ENCODE measurements around the gene RMND5A. TPM values are rescaled to one million over a fixed set of nuclear protein-coding genes. Genes with fewer than 3 reads are reported as not detected.

The RMND5A gene
- polyA plus RNA-seq, 1 experiment: 10.8 TPM

GRCh38 chr2:86791573-86791972, 71.5 kb downstream of the RMND5A start:
- DNase-seq (ENCODE audit: low read depth): no peak
- H3K27me3 ChIP-seq (ENCODE audit: control insufficient read depth, insufficient read depth, low read length): peaks cover 44% of the 10 kb centered on the region
- H3K4me3 ChIP-seq (ENCODE audit: low read depth, low read length): no peak overlapping the region
- CTCF ChIA-PET: interaction anchor here (1.8 kb wide), 1 partner anchor 17 kb away, joined by 7 read pairs; no protein-coding TSS in a partner anchor
- POLR2A ChIA-PET: no interaction called here
- H3K36me3 ChIP-seq (ENCODE audit: control insufficient read depth, insufficient read depth, low read length): no peaks in the 10 kb centered on the region
- no peak for TF ChIP-seq CTCF (IDR thresholded peaks at IDR 0.05; ENCODE audit: insufficient read depth, low read depth, low read length)

GRCh38 chr2:86793752-86794151, 73.7 kb downstream of the RMND5A start:
- Histone ChIP-seq H3K36me3 (ENCODE audit: control insufficient read depth, insufficient read depth, low read length) (no peaks in the 10 kb centered on the region), H3K27me3 (ENCODE audit: control insufficient read depth, insufficient read depth, low read length) (peaks cover 34% of the 10 kb centered on the region), H3K4me3 (ENCODE audit: low read depth, low read length) (no peak overlapping the region)
- CTCF ChIA-PET: interaction anchor here (1.4 kb wide), 1 partner anchor 12 kb away, joined by 4 read pairs; no protein-coding TSS in a partner anchor
- POLR2A ChIA-PET: no interaction called here
- DNase-seq (ENCODE audit: low read depth): no peak
- no peak for TF ChIP-seq CTCF (IDR thresholded peaks at IDR 0.05; ENCODE audit: insufficient read depth, low read depth, low read length)

- no peak for TF ChIP-seq CTCF (IDR thresholded peaks at IDR 0.05; ENCODE audit: insufficient read depth, low read depth, low read length)
- DNase-seq (ENCODE audit: low read depth): no peak
- Histone ChIP-seq H3K4me3 (ENCODE audit: low read depth, low read length) (no peak overlapping the region), H3K27me3 (ENCODE audit: control insufficient read depth, insufficient read depth, low read length) (peaks cover 26% of the 10 kb centered on the region), H3K36me3 (ENCODE audit: control insufficient read depth, insufficient read depth, low read length) (no peaks in the 10 kb centered on the region)
- CTCF ChIA-PET: interaction anchor here (1.4 kb wide), 1 partner anchor 10 kb away, joined by 4 read pairs; no protein-coding TSS in a partner anchor
- POLR2A ChIA-PET: no interaction called here
These were observed 74.8 kb downstream of the RMND5A start for GRCh38 chr2:86794861-86795260.

- H3K27me3 ChIP-seq (ENCODE audit: control insufficient read depth, insufficient read depth, low read length): no peaks in the 10 kb centered on the region
- POLR2A ChIA-PET: no interaction called here
- H3K4me3 ChIP-seq (ENCODE audit: low read depth, low read length): no peak overlapping the region
- H3K36me3 ChIP-seq (ENCODE audit: control insufficient read depth, insufficient read depth, low read length): no peaks in the 10 kb centered on the region
- no peak for TF ChIP-seq CTCF (IDR thresholded peaks at IDR 0.05; ENCODE audit: insufficient read depth, low read depth, low read length)
- no peak for DNase-seq (ENCODE audit: low read depth)
- CTCF ChIA-PET: no interaction called here
These were observed 80.9 kb downstream of the RMND5A start for GRCh38 chr2:86800856-86801567.

- ChIA-PET CTCF (interaction anchor here (1.4 to 1.5 kb wide), 2 partner anchors 12 to 26 kb away, joined by 4 to 6 read pairs; no protein-coding TSS in a partner anchor), POLR2A (no interaction called here)
- Histone ChIP-seq H3K4me3 (ENCODE audit: low read depth, low read length) (no peak overlapping the region), H3K36me3 (ENCODE audit: control insufficient read depth, insufficient read depth, low read length) (no peaks in the 10 kb centered on the region), H3K27me3 (ENCODE audit: control insufficient read depth, insufficient read depth, low read length) (peaks cover 15% of the 10 kb centered on the region)
- no peak for TF ChIP-seq CTCF (IDR thresholded peaks at IDR 0.05; ENCODE audit: insufficient read depth, low read depth, low read length)
- DNase-seq (ENCODE audit: low read depth): no peak
These were observed 86.2 kb downstream of the RMND5A start for GRCh38 chr2:86806059-86806857.
